NCI-H146 treated with DMSO at 0.1 percent for 48 hours (cell line): ENCODE data around the gene GPRIN3.

Experiments used
- DNase-seq: peaks from one replicate; lab custom pipeline; 2025; ENCODE audit not compliant: unreplicated experiment; lab: John Stamatoyannopoulos, UW

The GPRIN3 gene

DNA sequence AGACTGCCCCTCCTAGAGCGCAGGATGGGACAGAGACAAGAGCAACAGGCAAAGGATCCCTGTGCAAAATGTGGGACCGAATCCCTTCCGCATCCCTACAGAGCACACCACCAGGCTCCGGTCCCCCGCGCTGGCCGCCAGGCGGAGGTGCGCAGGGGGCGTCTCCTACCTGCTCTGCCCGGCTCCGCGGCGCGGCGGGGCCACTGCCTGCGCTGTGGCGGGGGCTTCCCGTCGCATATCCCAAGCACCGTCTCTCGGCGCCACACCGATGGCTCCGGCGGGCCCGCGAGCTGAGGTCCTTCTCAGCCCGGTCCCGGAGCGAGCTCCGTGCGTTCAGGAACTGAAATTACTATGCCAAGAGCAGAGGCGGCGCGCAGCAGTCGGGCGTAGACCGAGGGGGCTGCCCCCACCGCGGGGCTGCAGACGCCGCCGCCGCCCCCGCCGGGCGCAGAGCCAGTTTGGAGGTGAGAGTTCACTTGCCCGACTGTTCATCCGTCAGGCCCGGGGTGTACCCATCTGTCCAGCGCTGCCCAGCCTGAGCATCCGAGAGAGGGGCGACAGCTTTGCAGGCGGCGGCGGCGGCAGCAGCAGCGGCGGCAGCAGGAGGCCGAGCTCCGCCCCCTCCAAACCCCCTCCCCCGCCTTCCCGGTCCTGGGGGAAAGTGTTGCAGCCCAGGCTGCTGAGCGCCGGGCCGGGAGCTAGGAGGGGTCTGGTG lies at the start of gene GPRIN3:
TSS of gene GPRIN3 (minus strand) at position 355 of the 715 bp plus-strand sequence. CDS start 57,690 bp downstream, outside the sequence.
- DNase-seq, result peak; percentile 18

- no peak for DNase-seq
Measured at GRCh38 chr4:89357340-89357739, 49.7 kb upstream of the GPRIN3 start.

GRCh38 chr4:89356086-89356485 lies 48.5 kb upstream of the GPRIN3 start:
- peak; percentile 15 for DNase-seq

GRCh38 chr4:89353514-89353913 lies 45.9 kb upstream of the GPRIN3 start:
- DNase-seq, result no peak

GRCh38 chr4:89352541-89352940 lies 44.9 kb upstream of the GPRIN3 start:
- no peak for DNase-seq

DNA sequence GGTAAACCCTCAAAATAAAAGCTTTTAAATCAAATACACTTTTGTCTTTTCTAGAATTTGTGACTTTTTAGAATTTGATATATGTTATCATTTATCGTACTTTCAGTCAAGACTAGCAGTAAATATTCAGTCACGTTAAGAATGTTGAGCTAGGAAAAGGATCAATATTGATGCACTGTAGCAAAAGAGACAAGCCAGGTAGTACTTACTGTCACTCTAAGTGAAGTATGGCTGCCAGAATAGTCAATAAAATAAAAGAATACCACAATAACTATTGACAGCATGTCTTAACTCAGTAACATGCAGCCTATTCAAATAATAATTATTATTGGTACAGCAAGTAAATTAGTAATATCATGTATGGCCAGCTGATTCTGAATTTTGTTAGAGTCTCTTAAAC lies 43.6 kb upstream of the GPRIN3 start:
- no peak for DNase-seq

GRCh38 chr4:89347363-89348025 lies 39.9 kb upstream of the GPRIN3 start:
- no peak for DNase-seq

- no peak for DNase-seq
Measured at GRCh38 chr4:89344571-89344970, 37.0 kb upstream of the GPRIN3 start.

GRCh38 chr4:89338206-89338605 lies 30.6 kb upstream of the GPRIN3 start:
- DNase-seq, result no peak

DNA sequence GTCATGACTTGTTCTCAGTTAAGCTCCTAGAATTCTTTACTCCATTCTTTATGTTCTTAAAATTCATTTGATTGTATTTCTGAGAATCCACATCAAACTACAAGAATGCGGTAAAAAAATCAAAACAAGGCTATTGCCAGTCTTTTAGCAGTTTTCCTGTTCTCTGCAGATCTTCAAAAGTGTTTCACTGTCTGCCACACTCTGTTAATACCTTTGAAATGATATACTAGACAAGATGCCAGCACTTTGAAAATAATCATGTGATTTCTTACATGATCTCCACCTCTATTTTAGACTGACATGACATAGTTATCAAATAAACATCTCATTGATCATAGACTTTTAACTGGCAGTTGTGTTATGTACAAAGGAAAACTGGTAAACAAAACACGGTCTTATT lies 30.1 kb upstream of the GPRIN3 start:
- no peak for DNase-seq

- DNase-seq, result no peak
Measured at GRCh38 chr4:89336818-89337420, 29.3 kb upstream of the GPRIN3 start.

GRCh38 chr4:89334830-89335229 lies 27.2 kb upstream of the GPRIN3 start:
- DNase-seq, result no peak

GRCh38 chr4:89334311-89334710 lies 26.7 kb upstream of the GPRIN3 start:
- no peak for DNase-seq

DNA sequence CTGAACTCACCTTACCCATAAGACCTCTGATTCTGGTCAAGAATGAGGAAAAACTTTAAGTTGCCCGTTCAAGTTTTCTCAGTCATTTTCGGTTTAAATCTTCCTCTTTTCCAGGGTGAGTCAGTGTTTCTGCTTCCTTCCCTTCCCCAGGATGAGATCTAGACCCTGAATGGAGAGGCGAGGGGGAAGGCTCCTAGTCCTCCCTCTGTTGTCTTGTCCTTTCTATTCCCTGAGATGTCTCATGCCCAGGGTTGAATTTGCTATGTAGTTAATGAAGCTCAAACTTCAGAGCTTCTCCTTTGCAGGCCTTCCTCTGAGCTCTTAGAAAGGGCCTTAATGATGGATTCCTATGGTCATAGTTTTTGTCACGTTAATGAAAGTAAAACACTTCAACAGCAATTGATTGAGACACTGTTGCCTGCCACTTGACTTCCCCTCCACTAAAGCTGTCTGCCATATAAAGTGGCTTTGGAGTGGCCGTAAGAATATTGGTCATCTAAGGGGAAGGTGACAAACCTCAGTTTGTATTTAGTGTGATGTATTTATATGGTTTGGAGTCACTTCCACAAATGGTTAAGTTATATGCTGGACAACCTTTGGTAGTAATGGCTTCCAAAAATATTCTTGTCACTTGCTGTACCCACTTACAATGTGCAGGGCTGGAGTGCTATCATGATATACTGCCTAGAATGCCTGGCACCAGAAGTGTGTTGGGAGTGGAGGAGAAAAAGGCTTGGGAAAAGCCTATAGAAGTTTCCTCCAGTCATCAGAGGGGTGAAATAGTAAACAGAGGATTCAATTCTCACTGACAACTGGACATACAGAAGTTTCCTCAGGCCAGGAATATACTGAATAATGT lies 24.3 kb upstream of the GPRIN3 start:
- DNase-seq, result no peak

DNA sequence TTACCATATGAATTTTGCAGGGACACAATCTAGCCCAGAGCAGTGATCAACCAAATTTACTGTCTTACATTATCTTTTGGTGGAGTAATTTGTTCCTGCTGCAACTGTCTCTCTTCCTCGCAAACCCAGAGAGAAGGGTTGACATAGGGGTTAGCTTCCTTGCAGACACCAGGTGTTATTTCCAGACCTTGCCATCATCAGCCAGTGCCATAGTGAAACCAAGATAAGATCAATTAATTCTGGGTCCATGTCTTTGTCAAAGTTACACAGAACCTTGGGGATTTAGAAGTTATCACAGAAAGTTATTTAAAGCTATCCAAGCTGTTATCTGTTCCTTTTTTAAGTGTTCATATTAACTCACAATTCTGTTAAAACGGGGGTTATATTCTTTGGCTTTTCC lies 23.6 kb upstream of the GPRIN3 start:
- no peak for DNase-seq

GRCh38 chr4:89329280-89329679 lies 21.7 kb upstream of the GPRIN3 start:
- DNase-seq, result no peak

DNA sequence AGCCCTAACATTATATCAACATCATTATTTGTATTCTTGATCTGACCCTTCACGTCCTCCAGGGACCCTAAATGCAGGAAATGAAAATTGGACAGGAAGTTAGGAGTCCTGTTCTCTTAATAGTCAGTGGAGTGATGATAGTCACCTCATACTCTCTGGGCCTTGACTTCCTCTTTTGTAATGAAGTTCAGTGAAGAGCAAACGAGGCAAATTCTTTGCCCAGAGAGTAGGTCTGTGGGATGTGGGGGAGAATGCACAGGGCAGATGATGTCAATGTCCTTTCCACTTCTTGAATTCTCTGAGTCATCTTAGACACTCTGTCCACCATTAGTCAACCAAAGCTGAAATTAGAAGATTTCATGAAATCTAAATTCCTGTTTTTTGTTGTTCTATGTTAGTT lies 17.1 kb upstream of the GPRIN3 start:
- no peak for DNase-seq

DNA sequence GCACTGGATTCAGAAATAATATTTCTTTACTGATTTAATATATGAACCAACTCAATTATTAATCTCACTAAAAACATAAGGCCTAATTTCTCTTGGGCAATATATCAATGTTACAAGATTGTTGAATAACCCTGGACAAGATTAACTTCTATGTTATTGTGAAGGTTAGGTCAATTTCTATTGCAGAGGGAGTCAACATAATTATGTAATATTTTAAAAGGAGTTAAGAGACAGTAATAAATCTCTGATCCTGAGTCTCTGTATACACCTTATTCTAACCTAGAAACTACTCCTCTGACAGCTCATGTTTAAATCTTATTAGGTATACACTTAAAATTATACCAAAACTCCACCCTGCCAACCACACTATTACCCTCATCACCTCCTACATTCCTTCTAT lies 15.1 kb upstream of the GPRIN3 start:
- DNase-seq, result no peak

- DNase-seq, result no peak
Measured at GRCh38 chr4:89319756-89320155, 12.2 kb upstream of the GPRIN3 start.

- DNase-seq, result no peak
Measured at GRCh38 chr4:89316931-89317366, 9.3 kb upstream of the GPRIN3 start.

GRCh38 chr4:89316211-89316610 lies 8.6 kb upstream of the GPRIN3 start:
- DNase-seq, result no peak
